Subcutaneous adipose tissue (tissue), 4 donors: ENCODE data around the gene SLTM. TPM values are rescaled to one million over a fixed set of nuclear protein-coding genes. Genes with fewer than 3 reads are reported as not detected.

Source experiments
- total RNA-seq, 4 donors: library from RNA; depleted of rRNA; stranded (reverse); fragments of >200 nt; gene quantifications; one replicate each; pipeline ENCODE4 v1.1.0, GENCODE V29; 2016
- TF ChIP-seq, protein P1 (sequence below): fragments of 450-650 bp; IDR thresholded peaks from one replicate; pipeline ENCODE4 v1.5.1; 2016; ENCODE audit warnings: low read depth, mild to moderate bottlenecking, control low read depth, antibody characterized with exemption, moderate library complexity

Gene SLTM
- total RNA-seq = 100 to 1,000 TPM; 102 to 146 (median 122) TPM

DNA sequence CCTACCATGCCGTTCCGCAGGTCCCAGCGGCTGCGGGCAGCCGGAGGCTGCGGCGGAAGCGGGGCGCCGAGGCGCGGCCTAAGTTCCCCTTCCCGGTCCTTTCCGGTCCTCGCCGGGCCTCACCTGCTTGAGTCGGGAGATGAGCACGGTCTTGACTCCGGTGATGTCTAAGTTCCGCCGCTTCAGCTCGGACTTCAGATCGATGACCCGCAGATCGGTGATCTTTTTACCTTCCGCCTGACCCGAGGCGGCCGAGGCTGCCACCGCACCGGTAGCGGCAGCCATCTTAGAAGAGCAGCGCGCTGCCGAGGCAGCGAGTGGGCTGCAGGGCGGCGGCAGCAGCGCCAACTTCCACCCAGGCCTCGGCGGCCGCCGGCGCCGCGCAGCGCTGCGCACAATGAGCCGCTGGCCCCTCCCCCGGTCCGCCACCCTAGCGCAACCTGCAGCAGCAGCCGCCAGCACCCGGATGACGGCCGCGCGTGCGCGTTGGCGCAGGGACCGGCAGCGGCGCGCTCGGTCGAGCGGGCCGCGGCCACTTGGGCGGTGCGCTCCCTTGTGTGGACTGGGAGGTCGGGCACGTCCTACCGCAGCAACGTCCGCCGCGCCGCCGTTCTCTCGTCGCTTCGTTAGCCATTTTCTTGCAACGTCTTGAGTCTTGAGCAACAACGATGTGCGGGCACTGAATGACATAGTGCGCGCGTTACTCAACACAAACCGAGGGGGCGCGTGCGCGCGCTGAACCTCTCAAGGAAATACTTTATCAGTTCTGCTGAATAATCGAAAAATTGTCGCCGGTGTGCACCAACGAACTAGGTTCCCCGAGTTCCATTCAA lies at the start of gene SLTM:
SLTM (minus strand) TSS at position 399 of the 833 bp plus-strand sequence; CDS start at position 285, 114 bp downstream.
- TF ChIP-seq, protein P1, sequence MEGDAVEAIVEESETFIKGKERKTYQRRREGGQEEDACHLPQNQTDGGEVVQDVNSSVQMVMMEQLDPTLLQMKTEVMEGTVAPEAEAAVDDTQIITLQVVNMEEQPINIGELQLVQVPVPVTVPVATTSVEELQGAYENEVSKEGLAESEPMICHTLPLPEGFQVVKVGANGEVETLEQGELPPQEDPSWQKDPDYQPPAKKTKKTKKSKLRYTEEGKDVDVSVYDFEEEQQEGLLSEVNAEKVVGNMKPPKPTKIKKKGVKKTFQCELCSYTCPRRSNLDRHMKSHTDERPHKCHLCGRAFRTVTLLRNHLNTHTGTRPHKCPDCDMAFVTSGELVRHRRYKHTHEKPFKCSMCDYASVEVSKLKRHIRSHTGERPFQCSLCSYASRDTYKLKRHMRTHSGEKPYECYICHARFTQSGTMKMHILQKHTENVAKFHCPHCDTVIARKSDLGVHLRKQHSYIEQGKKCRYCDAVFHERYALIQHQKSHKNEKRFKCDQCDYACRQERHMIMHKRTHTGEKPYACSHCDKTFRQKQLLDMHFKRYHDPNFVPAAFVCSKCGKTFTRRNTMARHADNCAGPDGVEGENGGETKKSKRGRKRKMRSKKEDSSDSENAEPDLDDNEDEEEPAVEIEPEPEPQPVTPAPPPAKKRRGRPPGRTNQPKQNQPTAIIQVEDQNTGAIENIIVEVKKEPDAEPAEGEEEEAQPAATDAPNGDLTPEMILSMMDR = no peak

DNA sequence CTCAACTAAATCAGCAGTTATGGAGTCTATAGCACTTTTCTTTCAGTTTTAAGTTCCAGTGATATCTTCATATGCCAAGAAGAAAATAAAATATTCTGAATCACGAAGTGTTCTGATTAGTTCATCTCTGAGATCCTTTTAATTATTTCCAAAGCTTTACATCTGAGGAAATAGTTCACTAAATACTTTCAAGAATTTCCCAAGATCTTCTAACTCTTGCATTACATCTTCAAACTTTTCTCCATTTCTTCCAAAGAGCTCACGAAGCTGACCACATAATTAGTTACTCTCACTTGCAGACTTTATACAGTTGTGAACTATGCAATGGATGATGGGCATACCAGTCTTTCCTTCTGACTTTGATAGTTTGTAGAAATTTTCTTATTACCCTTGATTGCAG lies 49.8 kb upstream of the SLTM start:
- TF ChIP-seq, protein P1 = no peak

DNA sequence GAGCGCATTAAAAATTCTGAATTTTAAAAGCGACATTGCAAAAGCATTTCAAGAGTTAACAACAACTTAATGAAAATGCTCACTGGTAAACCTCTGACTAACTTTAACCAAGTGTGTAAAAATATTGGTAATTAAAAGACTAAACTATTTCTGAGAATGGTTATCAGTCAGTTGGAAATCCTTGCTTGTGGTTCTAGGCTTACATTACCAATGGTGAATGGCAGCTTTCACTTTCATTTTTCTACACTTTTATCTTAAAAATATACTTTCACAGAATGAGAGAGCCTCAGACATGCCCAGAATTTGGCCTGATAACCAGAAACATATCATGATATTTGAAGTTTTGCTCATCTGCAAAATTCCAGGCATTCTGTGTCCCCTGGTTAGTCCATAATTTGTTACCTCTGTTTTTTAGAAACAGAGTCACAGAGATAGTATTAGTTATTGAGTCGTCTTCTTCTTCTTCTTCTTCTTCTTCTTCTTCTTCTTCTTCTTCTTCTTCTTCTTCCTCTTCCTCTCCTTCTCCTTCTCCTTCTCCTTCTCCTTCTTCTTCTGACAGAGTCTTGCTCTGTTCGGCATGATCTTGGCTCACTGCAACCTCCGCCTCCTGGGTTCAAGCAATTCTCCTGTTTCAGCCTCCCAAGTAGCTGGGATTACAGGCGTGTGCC lies 48.5 kb upstream of the SLTM start:
- TF ChIP-seq, protein P1 = no peak

DNA sequence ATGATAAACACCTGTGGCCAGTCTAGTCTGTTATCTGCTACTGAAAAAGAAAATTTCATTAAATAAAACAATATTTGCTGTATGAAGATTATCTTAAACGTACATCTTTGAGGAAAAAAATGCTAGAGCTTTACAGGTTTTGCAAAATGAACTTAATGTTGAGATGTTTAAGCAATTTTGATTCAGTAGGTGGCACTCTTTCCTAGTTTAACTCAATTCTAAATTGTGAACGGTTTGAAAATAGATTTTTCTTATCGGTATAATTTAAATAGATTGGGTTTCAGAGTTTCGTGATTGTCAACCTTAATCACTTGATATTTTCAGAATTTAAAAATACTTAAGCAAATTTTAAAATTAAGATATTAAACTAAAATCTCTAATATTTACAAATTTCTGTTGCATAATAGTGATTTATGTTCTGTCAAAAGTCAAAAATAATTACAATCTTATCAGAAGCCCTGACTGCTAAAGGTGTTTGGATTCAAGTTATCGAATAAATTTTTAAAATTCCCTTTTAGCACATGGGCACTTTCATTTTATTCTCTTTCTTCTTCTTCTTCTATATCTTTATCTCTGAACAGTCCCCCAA lies 47.0 kb upstream of the SLTM start:
- TF ChIP-seq, protein P1 = no peak

DNA sequence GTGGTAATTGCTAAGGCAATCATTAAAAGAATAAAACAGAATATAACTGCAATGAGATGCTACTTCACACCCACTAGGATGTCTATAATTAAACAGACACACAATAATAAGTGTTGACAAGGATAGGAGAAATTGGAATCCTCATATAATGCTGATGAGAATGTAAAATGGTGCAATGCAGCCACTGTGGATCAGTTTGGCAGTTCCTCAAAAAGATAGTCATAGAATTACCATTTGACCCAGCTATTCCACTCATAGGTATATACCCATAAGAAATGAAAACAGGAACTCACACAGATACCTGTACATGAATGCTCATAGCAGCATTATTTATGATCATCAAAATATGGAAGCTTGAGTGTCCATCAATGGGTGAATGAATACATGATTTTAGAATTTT lies 44.4 kb upstream of the SLTM start:
- TF ChIP-seq, protein P1 = no peak

DNA sequence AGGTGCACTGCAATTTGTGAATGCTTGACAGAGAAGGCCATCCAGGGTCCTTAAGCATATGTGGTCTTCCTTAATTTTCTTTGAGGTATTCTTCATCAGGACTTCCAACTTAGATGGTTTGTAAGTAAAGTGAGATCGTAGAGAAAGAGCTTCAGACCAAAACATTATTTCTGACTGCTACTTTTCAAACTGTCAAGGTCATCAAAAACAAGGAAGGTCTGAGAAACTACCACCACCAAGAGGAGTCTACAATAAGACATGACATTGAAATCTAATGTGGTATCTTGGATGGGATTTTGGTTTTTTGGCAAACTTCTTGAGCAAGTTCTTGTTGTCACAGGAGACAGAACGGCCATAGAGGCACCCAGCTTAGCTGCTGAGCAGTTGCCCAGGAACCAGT lies 34.0 kb upstream of the SLTM start:
- TF ChIP-seq, protein P1 = no peak

DNA sequence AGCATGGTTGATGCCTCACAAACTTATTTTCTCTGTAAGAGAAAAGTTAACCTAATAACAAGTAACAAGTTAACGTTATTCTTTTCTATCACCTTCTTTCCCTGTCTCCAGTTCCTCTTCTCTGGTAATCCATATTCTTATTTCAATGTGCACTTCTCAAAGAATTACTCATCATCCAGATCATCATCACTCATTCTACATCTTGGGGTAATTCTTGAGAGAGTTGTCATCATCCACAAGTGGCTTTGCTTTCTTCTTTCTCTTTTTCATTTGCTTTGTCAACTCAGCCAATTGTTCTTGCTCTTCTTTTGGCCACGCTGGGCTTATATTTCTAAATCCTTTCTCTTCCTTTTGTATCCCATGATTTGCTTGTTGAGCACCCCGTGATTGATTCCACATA lies 33.2 kb upstream of the SLTM start:
- TF ChIP-seq, protein P1 = no peak
